Spinal cord (tissue), 10 donors: ENCODE measurements around the gene HKDC1. TPM values are rescaled to one million over a fixed set of nuclear protein-coding genes. Genes with fewer than 3 reads are reported as not detected.
A peak's percentile ranks its signal among the peaks of the same experiment; 100 is the strongest.
"Not testable (repeated sequence)": the region's sequence is repeated elsewhere in the genome, so short reads cannot be mapped to it uniquely, and the experiment has no call there.

Experiments
- DNase-seq, 6 donors: peaks; one replicate each; pipeline versions ENCODE4 v3.0.0 to v3.0.0-alpha.2; 2013 to 2015; ENCODE audit warnings: low spot score in 6 of 6, low read depth in 4 of 6
- H3K27ac ChIP-seq: one replicate; pipeline ENCODE4 v1.5.1; 2013; ENCODE audit warnings: low read depth, low read length, control low read depth
- H3K27me3 ChIP-seq: one replicate; pipeline ENCODE4 v1.6.1; 2013; ENCODE audit warnings: low read length; ENCODE audit not compliant: control insufficient read depth, insufficient read depth
- H3K36me3 ChIP-seq: one replicate; pipeline ENCODE4 v1.6.1; 2013; ENCODE audit warnings: low read length; ENCODE audit not compliant: control insufficient read depth, insufficient read depth
- H3K4me1 ChIP-seq: one replicate; pipeline ENCODE4 v1.6.1; 2013; ENCODE audit warnings: low read length; ENCODE audit not compliant: control insufficient read depth, insufficient read depth
- H3K4me3 ChIP-seq: one replicate; pipeline ENCODE4 v1.5.1; 2013; ENCODE audit warnings: low read depth, low read length, control low read depth
- H3K9me3 ChIP-seq: one replicate; pipeline ENCODE4 v1.6.1; 2013; ENCODE audit warnings: low read length; ENCODE audit not compliant: control insufficient read depth, insufficient read depth
- WGBS: methylation state at CpG from one replicate; pipeline ENCODE4 v1.1.5; 2013; ENCODE audit warnings: missing lambda C conversion rate; ENCODE audit not compliant: insufficient coverage; 5-methylcytosine and 5-hydroxymethylcytosine counted together
- polyA plus RNA-seq, 2 donors: library from polyadenylated mRNA; unstranded; fragments of 120-200 nt; gene quantifications; one replicate each; pipeline ENCODE4 v1.2.1, GENCODE V29; 2013; ENCODE audit not compliant: insufficient read length in 2 of 2
- total RNA-seq, 2 donors: library from RNA; depleted of rRNA in 1 of 2; stranded (reverse); fragments of 120-200 nt in 1 of 2; fragments of >200 nt in 1 of 2; gene quantifications; one replicate each; pipeline versions ENCODE4 v1.2.3 to v1.2.4, GENCODE V29; 2013 to 2014
- donor health status: healthy.

HKDC1 gene
- total and polyA plus RNA-seq, 4 donors, result 0.89 to 2.2 (median 1.7) TPM

GRCh38 chr10:69248117-69248730 is 28.1 kb downstream of the HKDC1 start:
- Histone ChIP-seq H3K27ac (no peak overlapping the region), H3K4me3 (no peak overlapping the region), H3K27me3 (peaks cover 5% of the 10 kb centered on the region), H3K9me3 (peaks cover 2% of the 10 kb centered on the region), H3K4me1 (peaks cover 3% of the 10 kb centered on the region), H3K36me3 (peaks cover 7% of the 10 kb centered on the region)
- no peak for DNase-seq
- whole genome bisulfite sequencing, result 80% methylated on average over 18 of the region's 24 CpGs

- WGBS, result 94% methylated on average over 14 of the region's 14 CpGs
- Histone ChIP-seq H3K27me3 (peaks cover 5% of the 10 kb centered on the region), H3K4me3 (no peak overlapping the region), H3K4me1 (no peaks in the 10 kb centered on the region), H3K27ac (no peak overlapping the region), H3K36me3 (peaks cover 7% of the 10 kb centered on the region), H3K9me3 (peaks cover 2% of the 10 kb centered on the region)
- DNase-seq, result no peak
Measured at GRCh38 chr10:69250041-69250440, 29.9 kb downstream of the HKDC1 start.

GRCh38 chr10:69251417-69251816 is 31.3 kb downstream of the HKDC1 start:
- not testable (repeated sequence) for H3K9me3 ChIP-seq, DNase-seq, H3K4me1 ChIP-seq, H3K27me3 ChIP-seq, H3K36me3 ChIP-seq, H3K27ac ChIP-seq, H3K4me3 ChIP-seq
- no CpG with 5 or more reads among the region's 2 CpGs for WGBS

- no peak for DNase-seq
- no peak overlapping the region for H3K27ac ChIP-seq
- peaks cover 2% of the 10 kb centered on the region for H3K27me3 ChIP-seq
- peaks cover 5% of the 10 kb centered on the region for H3K36me3 ChIP-seq
- H3K4me3 ChIP-seq, result no peak overlapping the region
- peaks cover 2% of the 10 kb centered on the region for H3K9me3 ChIP-seq
- no peaks in the 10 kb centered on the region for H3K4me1 ChIP-seq
- 80% methylated on average over 3 of the region's 3 CpGs for WGBS
Measured at GRCh38 chr10:69253171-69253570, 33.0 kb downstream of the HKDC1 start.

- DNase-seq, result no peak
- no peaks in the 10 kb centered on the region for H3K27me3 ChIP-seq
- peaks cover 2% of the 10 kb centered on the region for H3K9me3 ChIP-seq
- no peaks in the 10 kb centered on the region for H3K36me3 ChIP-seq
- WGBS, result 77% methylated on average over 6 of the region's 7 CpGs
- no peak overlapping the region for H3K4me3 ChIP-seq
- no peak overlapping the region for H3K27ac ChIP-seq
- H3K4me1 ChIP-seq, result no peaks in the 10 kb centered on the region
Measured at GRCh38 chr10:69254877-69255276, 34.7 kb downstream of the HKDC1 start.

- no peaks in the 10 kb centered on the region for H3K36me3 ChIP-seq
- no peak overlapping the region for H3K4me3 ChIP-seq
- no peaks in the 10 kb centered on the region for H3K9me3 ChIP-seq
- WGBS, result 82% methylated on average over 1 of the region's 3 CpGs
- DNase-seq, result no peak
- H3K27me3 ChIP-seq, result peaks cover 8% of the 10 kb centered on the region
- no peaks in the 10 kb centered on the region for H3K4me1 ChIP-seq
- no peak overlapping the region for H3K27ac ChIP-seq
Measured at GRCh38 chr10:69259547-69260243, 39.6 kb downstream of the HKDC1 start.

- Histone ChIP-seq H3K9me3 (no peaks in the 10 kb centered on the region), H3K27me3 (peaks cover 8% of the 10 kb centered on the region), H3K36me3 (peaks cover 5% of the 10 kb centered on the region), H3K27ac (no peak overlapping the region), H3K4me1 (no peaks in the 10 kb centered on the region), H3K4me3 (no peak overlapping the region)
- 89% methylated on average over 7 of the region's 8 CpGs for WGBS
- no peak for DNase-seq
Measured at GRCh38 chr10:69261184-69261583, 41.1 kb downstream of the HKDC1 start.

- Histone ChIP-seq H3K27me3 (peaks cover 8% of the 10 kb centered on the region), H3K9me3 (no peaks in the 10 kb centered on the region), H3K36me3 (peaks cover 5% of the 10 kb centered on the region), H3K27ac (no peak overlapping the region), H3K4me3 (no peak overlapping the region), H3K4me1 (no peaks in the 10 kb centered on the region)
- DNase-seq, result peak in 1 of 6 donors; percentile 71
- no CpG with 5 or more reads among the region's 3 CpGs for WGBS
Measured at GRCh38 chr10:69262292-69262751, 42.2 kb downstream of the HKDC1 start.

- no peaks in the 10 kb centered on the region for H3K9me3 ChIP-seq
- DNase-seq, result no peak
- H3K27ac ChIP-seq, result no peak overlapping the region
- 94% methylated on average over 17 of the region's 17 CpGs for WGBS
- H3K36me3 ChIP-seq, result peaks cover 5% of the 10 kb centered on the region
- H3K27me3 ChIP-seq, result peaks cover 6% of the 10 kb centered on the region
- no peaks in the 10 kb centered on the region for H3K4me1 ChIP-seq
- no peak overlapping the region for H3K4me3 ChIP-seq
Measured at GRCh38 chr10:69265521-69265920, 45.4 kb downstream of the HKDC1 start.
